HepG2 (cell line): ENCODE data around the gene CNR2. TPM values are rescaled to one million over a fixed set of nuclear protein-coding genes. Genes with fewer than 3 reads are reported as not detected.
A peak's percentile ranks its signal among the peaks of the same experiment; 100 is the strongest.

Experiments
- BRCA1 ChIP-seq: sonication (generic); formaldehyde crosslinking; IDR thresholded peaks from 2 replicates; pipeline ENCODE4 v1.4.0; 2020; ENCODE audit warnings: missing genetic modification reagents
- FOXO4 ChIP-seq: sonication (generic); formaldehyde crosslinking; conservative IDR thresholded peaks from 2 replicates; pipeline ENCODE4 v1.8.1; 2023; ENCODE audit warnings: missing genetic modification reagents
- FUBP1 ChIP-seq: sonication (generic); formaldehyde crosslinking; IDR thresholded peaks from 2 replicates; pipeline ENCODE4 v1.5.1; 2020; ENCODE audit warnings: missing genetic modification reagents, mild to moderate bottlenecking, borderline replicate concordance
- GPN1 ChIP-seq: sonication (generic); formaldehyde crosslinking; IDR thresholded peaks from 2 replicates; pipeline ENCODE4 v1.5.1; 2020; ENCODE audit warnings: missing genetic modification reagents, borderline replicate concordance
- HNF4G ChIP-seq, 2 experiments: sonication (generic) in 1 of 2; formaldehyde crosslinking in 1 of 2; IDR thresholded peaks; 2 replicates each; pipeline versions ENCODE4 v1.4.0 to v1.6.1; 2011 to 2020; ENCODE audit warnings: borderline replicate concordance in 2 of 2, low read depth in 2 of 2, mild to moderate bottlenecking in 2 of 2, low read length in 1 of 2, missing genetic modification reagents in 1 of 2, moderate library complexity in 1 of 2
- HOXA5 ChIP-seq: sonication (generic); formaldehyde crosslinking; IDR thresholded peaks from 2 replicates; pipeline ENCODE4 v1.4.0; 2020; ENCODE audit warnings: missing genetic modification reagents
- KDM5B ChIP-seq: sonication (generic); formaldehyde crosslinking; IDR thresholded peaks from 2 replicates; pipeline ENCODE4 v1.4.0; 2020; ENCODE audit warnings: missing genetic modification reagents, mild to moderate bottlenecking, borderline replicate concordance
- MYC ChIP-seq: sonication (generic); formaldehyde crosslinking; IDR thresholded peaks from 2 replicates; pipeline ENCODE4 v1.9.0; 2021; ENCODE audit warnings: missing genetic modification reagents, borderline replicate concordance
- NAIF1 ChIP-seq: sonication (generic); formaldehyde crosslinking; IDR thresholded peaks from 2 replicates; pipeline ENCODE4 v1.5.0; 2020; ENCODE audit warnings: mild to moderate bottlenecking, missing genetic modification reagents, borderline replicate concordance
- NR2F2 ChIP-seq: IDR thresholded peaks from 2 replicates; pipeline ENCODE4 v1.6.1; 2012; ENCODE audit warnings: low read depth, inconsistent platforms, borderline replicate concordance
- PTBP1 ChIP-seq: fragments of 200-400 bp; formaldehyde crosslinking; IDR thresholded peaks from 2 replicates; pipeline ENCODE4 v1.6.1; 2018; ENCODE audit warnings: low read length, low read depth; ENCODE audit not compliant: poor library complexity, severe bottlenecking
- TOPORS ChIP-seq: sonication (generic); formaldehyde crosslinking; IDR thresholded peaks from 2 replicates; pipeline ENCODE4 v1.8.0; 2023; ENCODE audit warnings: mild to moderate bottlenecking, missing genetic modification reagents
- ZNF317 ChIP-seq: sonication (generic); formaldehyde crosslinking; IDR thresholded peaks from 2 replicates; pipeline ENCODE4 v1.5.0; 2020; ENCODE audit warnings: mild to moderate bottlenecking, missing genetic modification reagents
- ZNF431 ChIP-seq: sonication (generic); formaldehyde crosslinking; IDR thresholded peaks from 2 replicates; pipeline ENCODE4 v1.9.0; 2022; ENCODE audit warnings: missing genetic modification reagents, low read depth, mild to moderate bottlenecking, borderline replicate concordance
- polyA plus RNA-seq, 8 experiments: library from polyadenylated mRNA; depleted of rRNA in 3 of 8; stranded (reverse) in 7 of 8; unstranded in 1 of 8; fragments of >200 nt; fragmentation: Illumina TruSeq in 4 of 8; extraction: Trizol in 4 of 8; gene quantifications; 2 replicates each; pipeline versions ENCODE4 v1.2.1 to v1.2.3, GENCODE V29; 2011 to 2016; ENCODE audit warnings: low read depth in 4 of 8, missing spikeins in 1 of 8, mixed read lengths in 1 of 8; ENCODE audit not compliant: insufficient read depth in 1 of 8
- total RNA-seq, 5 experiments: library from RNA; depleted of rRNA; stranded (reverse); fragments of >200 nt; fragmentation: Illumina TruSeq; extraction: Trizol; gene quantifications; 2 replicates each; pipeline ENCODE4 v1.2.3, GENCODE V29; 2016; ENCODE audit warnings: low read depth in 1 of 5
- TF ChIP-seq, protein P1 (sequence below): sonication (generic); formaldehyde crosslinking; IDR thresholded peaks from 2 replicates; pipeline ENCODE4 v1.4.0; 2020; ENCODE audit warnings: missing genetic modification reagents
- TF ChIP-seq, protein P2 (sequence below): sonication (generic); formaldehyde crosslinking; IDR thresholded peaks from 2 replicates; pipeline ENCODE4 v1.4.0; 2020; ENCODE audit warnings: mild to moderate bottlenecking, missing genetic modification reagents, borderline replicate concordance
- TF ChIP-seq, protein P3 (sequence below): fragments of 450-650 bp; IDR thresholded peaks from 2 replicates; pipeline ENCODE4 v1.6.1; 2016

CNR2 gene
- total and polyA plus RNA-seq, 2 of the 13 experiments (the other 11 are each of a cell fraction or from before 2014, with no cell fraction given) = not detected

DNA sequence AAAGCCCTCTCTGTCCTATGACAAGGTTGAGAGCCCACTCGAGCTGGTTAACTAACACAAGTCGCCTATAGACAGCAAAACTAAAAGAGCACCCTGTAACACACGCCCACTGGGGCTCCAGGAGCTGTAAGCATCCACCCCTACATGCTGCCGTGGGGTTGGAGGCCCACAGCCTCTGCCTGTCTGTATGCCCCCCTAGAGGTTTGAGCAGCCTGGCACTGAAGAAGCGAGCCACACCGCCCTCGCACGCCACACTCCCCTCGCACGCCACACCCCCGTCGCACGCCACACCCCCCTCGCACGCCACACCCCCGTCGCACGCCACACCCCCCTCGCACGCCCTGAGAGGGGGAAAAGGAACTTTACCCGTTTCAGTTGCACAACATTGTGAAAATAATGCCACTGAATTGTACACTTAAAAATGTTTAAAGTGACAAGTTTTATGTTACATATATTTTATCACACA, 74.7 kb downstream of the CNR2 start (continued):
- no peak for TF ChIP-seq FOXO4 (CRISPR knock-in tag)
- no peak for TF ChIP-seq ZNF317
- TF ChIP-seq TOPORS = no peak
- TF ChIP-seq ZNF431 = no peak
- TF ChIP-seq PTBP1 = no peak
- TF ChIP-seq HOXA5 (CRISPR knock-in tag) = no peak
- TF ChIP-seq, protein P1, sequence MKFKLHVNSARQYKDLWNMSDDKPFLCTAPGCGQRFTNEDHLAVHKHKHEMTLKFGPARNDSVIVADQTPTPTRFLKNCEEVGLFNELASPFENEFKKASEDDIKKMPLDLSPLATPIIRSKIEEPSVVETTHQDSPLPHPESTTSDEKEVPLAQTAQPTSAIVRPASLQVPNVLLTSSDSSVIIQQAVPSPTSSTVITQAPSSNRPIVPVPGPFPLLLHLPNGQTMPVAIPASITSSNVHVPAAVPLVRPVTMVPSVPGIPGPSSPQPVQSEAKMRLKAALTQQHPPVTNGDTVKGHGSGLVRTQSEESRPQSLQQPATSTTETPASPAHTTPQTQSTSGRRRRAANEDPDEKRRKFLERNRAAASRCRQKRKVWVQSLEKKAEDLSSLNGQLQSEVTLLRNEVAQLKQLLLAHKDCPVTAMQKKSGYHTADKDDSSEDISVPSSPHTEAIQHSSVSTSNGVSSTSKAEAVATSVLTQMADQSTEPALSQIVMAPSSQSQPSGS (CRISPR knock-in tag) = 0 out of 2 replicates have a peak, but pooled peaks have one; percentile 26
- no peak for TF ChIP-seq NR2F2
- TF ChIP-seq, protein P2, sequence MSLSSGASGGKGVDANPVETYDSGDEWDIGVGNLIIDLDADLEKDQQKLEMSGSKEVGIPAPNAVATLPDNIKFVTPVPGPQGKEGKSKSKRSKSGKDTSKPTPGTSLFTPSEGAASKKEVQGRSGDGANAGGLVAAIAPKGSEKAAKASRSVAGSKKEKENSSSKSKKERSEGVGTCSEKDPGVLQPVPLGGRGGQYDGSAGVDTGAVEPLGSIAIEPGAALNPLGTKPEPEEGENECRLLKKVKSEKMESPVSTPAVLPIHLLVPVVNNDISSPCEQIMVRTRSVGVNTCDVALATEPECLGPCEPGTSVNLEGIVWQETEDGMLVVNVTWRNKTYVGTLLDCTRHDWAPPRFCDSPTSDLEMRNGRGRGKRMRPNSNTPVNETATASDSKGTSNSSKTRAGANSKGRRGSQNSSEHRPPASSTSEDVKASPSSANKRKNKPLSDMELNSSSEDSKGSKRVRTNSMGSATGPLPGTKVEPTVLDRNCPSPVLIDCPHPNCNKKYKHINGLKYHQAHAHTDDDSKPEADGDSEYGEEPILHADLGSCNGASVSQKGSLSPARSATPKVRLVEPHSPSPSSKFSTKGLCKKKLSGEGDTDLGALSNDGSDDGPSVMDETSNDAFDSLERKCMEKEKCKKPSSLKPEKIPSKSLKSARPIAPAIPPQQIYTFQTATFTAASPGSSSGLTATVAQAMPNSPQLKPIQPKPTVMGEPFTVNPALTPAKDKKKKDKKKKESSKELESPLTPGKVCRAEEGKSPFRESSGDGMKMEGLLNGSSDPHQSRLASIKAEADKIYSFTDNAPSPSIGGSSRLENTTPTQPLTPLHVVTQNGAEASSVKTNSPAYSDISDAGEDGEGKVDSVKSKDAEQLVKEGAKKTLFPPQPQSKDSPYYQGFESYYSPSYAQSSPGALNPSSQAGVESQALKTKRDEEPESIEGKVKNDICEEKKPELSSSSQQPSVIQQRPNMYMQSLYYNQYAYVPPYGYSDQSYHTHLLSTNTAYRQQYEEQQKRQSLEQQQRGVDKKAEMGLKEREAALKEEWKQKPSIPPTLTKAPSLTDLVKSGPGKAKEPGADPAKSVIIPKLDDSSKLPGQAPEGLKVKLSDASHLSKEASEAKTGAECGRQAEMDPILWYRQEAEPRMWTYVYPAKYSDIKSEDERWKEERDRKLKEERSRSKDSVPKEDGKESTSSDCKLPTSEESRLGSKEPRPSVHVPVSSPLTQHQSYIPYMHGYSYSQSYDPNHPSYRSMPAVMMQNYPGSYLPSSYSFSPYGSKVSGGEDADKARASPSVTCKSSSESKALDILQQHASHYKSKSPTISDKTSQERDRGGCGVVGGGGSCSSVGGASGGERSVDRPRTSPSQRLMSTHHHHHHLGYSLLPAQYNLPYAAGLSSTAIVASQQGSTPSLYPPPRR (CRISPR knock-in tag) = no peak
- no peak for TF ChIP-seq NAIF1
- no peak for TF ChIP-seq MYC (CRISPR knock-in tag)
- no peak for TF ChIP-seq KDM5B
- no peak for TF ChIP-seq FUBP1 (CRISPR knock-in tag)
- no peak for TF ChIP-seq HNF4G (IDR thresholded peaks at IDR 0.05; ENCODE audit: borderline replicate concordance, low read depth, low read length)
- TF ChIP-seq HNF4G (CRISPR knock-in tag; IDR thresholded peaks at IDR 0.05; ENCODE audit: borderline replicate concordance, low read depth) = no peak
- TF ChIP-seq, protein P3, sequence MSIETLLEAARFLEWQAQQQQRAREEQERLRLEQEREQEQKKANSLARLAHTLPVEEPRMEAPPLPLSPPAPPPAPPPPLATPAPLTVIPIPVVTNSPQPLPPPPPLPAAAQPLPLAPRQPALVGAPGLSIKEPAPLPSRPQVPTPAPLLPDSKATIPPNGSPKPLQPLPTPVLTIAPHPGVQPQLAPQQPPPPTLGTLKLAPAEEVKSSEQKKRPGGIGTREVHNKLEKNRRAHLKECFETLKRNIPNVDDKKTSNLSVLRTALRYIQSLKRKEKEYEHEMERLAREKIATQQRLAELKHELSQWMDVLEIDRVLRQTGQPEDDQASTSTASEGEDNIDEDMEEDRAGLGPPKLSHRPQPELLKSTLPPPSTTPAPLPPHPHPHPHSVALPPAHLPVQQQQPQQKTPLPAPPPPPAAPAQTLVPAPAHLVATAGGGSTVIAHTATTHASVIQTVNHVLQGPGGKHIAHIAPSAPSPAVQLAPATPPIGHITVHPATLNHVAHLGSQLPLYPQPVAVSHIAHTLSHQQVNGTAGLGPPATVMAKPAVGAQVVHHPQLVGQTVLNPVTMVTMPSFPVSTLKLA = peak; percentile 56
- TF ChIP-seq BRCA1 (CRISPR knock-in tag) = no peak
- TF ChIP-seq GPN1 = no peak
